Progenitor cell of endocrine pancreas (in vitro differentiated cells): ENCODE data around the gene KSR1. TPM values are rescaled to one million over a fixed set of nuclear protein-coding genes. Genes with fewer than 3 reads are reported as not detected.
A peak's percentile ranks its signal among the peaks of the same experiment; 100 is the strongest.

Source experiments
- DNase-seq: peaks from one replicate; pipeline ENCODE4 v3.0.0; 2021; ENCODE audit warnings: low spot score; ENCODE audit not compliant: unreplicated experiment
- H3K27ac Mint-ChIP-seq: 2 replicates; pipeline ENCODE4 v1.8.0; 2021; ENCODE audit warnings: mild to moderate bottlenecking, moderate library complexity, mixed read lengths
- H3K27me3 Mint-ChIP-seq: 2 replicates; pipeline ENCODE4 v1.8.0; 2021; ENCODE audit warnings: mixed read lengths
- H3K36me3 Mint-ChIP-seq: 2 replicates; pipeline ENCODE4 v1.8.0; 2022; ENCODE audit warnings: mixed read lengths; ENCODE audit not compliant: insufficient read depth
- H3K4me1 Mint-ChIP-seq: 2 replicates; pipeline ENCODE4 v1.8.0; 2021; ENCODE audit warnings: low read depth, mixed read lengths
- H3K4me3 Mint-ChIP-seq: 2 replicates; pipeline ENCODE4 v1.8.0; 2021; ENCODE audit warnings: low read depth, mild to moderate bottlenecking, moderate library complexity, mixed read lengths
- H3K9me3 Mint-ChIP-seq: 2 replicates; pipeline ENCODE4 v1.8.0; 2021; ENCODE audit warnings: low read depth, mixed read lengths
- total RNA-seq: library from RNA; stranded (reverse); gene quantifications from 2 replicates; pipeline ENCODE4 v1.2.1, GENCODE V29; 2021
- TF ChIP-seq, protein P1 (sequence below): fragments of 200-600 bp; sonication (generic); IDR thresholded peaks from one replicate; pipeline ENCODE4 v1.5.0; 2021; ENCODE audit warnings: antibody characterized with exemption, mild to moderate bottlenecking; ENCODE audit not compliant: unreplicated experiment

Gene KSR1
- total RNA-seq, 1 donor from 2014 or later = 70.1 TPM

DNA sequence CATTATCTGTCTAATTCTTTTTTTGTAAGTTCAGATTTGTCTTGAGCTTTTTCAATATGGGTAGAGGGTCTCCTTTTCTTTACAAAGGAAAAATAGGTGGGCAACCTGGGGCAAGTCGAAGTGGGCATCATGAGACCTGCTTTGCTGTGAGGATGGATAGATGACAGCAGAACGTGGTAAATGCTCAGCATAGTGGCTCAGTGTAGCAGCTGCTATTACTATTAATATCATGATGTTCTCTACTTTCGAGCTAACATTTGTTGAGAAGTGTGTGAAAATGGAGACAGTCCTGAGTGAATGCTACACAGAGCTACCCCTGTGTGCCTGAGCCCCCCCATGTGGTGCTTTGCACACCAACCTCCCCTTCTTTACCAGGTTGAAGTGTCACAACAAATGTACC is 135.7 kb downstream of the KSR1 start:
- H3K4me3 Mint-ChIP-seq = no peak overlapping the region
- no peak for DNase-seq
- H3K36me3 Mint-ChIP-seq = peaks cover 11% of the 10 kb centered on the region
- H3K27ac Mint-ChIP-seq = no peak overlapping the region
- H3K27me3 Mint-ChIP-seq = no peaks in the 10 kb centered on the region
- TF ChIP-seq, protein P1, sequence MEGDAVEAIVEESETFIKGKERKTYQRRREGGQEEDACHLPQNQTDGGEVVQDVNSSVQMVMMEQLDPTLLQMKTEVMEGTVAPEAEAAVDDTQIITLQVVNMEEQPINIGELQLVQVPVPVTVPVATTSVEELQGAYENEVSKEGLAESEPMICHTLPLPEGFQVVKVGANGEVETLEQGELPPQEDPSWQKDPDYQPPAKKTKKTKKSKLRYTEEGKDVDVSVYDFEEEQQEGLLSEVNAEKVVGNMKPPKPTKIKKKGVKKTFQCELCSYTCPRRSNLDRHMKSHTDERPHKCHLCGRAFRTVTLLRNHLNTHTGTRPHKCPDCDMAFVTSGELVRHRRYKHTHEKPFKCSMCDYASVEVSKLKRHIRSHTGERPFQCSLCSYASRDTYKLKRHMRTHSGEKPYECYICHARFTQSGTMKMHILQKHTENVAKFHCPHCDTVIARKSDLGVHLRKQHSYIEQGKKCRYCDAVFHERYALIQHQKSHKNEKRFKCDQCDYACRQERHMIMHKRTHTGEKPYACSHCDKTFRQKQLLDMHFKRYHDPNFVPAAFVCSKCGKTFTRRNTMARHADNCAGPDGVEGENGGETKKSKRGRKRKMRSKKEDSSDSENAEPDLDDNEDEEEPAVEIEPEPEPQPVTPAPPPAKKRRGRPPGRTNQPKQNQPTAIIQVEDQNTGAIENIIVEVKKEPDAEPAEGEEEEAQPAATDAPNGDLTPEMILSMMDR = no peak
- H3K9me3 Mint-ChIP-seq = no peaks in the 10 kb centered on the region
- H3K4me1 Mint-ChIP-seq = peaks cover 5% of the 10 kb centered on the region

DNA sequence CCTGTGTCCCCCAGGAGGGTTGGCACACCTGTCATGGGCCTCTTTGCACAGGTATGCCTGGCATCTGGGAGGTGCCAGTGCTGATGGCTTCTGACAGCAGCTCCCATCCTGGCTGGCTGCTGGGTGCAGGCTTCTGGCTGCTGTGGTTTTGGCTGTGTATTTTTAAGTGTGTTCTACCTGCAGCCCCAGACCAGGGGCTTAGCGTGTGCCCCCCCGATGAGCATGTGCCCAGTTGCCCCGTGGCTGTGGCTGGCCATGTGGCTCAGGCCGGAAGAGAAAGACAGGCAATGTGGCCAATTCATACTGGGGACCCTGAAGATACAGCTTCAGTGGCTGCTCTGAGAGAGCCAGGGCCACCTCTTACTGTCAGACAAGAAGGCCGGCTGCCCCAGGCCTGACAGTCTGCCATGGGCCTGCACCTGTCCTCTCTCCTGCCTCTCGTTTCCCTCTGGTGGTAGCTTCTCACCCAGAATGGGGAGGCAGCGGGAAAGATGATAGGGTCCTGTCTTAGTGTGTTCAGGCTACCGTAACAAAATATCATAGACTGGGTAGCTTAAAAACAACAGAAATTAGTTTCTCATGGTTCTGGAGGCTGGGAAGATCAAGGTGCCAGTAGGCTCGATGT is 137.1 kb downstream of the KSR1 start:
- Mint-ChIP-seq H3K4me1 (peaks cover 5% of the 10 kb centered on the region), H3K4me3 (no peak overlapping the region), H3K27me3 (no peaks in the 10 kb centered on the region), H3K9me3 (no peaks in the 10 kb centered on the region), H3K27ac (peak overlapping the region; percentile 67), H3K36me3 (peaks cover 10% of the 10 kb centered on the region)
- DNase-seq = no peak
- TF ChIP-seq, protein P1 = no peak

DNA sequence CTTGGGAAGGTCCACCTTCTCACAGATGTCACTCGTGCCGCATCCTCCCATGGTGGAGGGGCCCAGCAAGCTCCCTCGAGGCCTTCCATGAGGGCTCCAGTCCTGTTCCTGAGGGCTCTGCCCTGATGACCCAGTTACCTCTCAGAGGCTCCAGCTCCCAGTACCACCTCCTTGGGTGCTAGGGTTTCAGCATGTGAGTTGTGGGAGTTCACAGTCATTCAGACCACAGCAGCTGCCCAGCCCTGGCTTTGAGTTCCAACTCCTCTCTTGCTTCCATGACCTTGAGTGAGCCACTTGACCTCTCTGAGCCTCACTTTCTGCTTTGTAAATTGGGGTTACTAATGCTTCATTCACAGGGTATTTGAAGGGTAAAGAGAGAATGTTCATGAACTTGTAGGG is 137.6 kb downstream of the KSR1 start:
- Mint-ChIP-seq H3K36me3 (peaks cover 7% of the 10 kb centered on the region), H3K4me1 (peaks cover 5% of the 10 kb centered on the region), H3K4me3 (no peak overlapping the region), H3K9me3 (no peaks in the 10 kb centered on the region), H3K27me3 (no peaks in the 10 kb centered on the region), H3K27ac (no peak overlapping the region)
- no peak for DNase-seq
- TF ChIP-seq, protein P1 = no peak

DNA sequence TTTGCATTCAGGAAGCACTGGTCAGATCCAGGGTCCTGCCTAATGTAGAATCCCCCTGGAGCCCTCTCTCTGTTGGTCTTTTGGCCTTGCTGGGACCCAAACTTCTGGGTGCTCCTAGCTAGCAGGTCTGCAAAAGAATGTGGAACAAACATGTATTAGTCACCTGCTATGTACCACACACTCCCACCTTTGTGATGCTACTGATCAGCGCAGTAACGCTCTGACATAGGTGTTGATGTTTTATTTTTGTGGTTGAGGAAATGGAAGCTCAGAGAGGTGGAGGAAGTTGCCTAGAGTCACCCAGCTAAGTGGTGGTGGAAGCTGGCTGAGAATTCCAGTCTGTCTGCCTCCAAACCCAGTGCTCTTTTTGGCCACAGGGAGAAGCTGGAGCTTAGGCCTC is 139.0 kb downstream of the KSR1 start:
- no peak for DNase-seq
- H3K4me1 Mint-ChIP-seq = peaks cover 5% of the 10 kb centered on the region

DNA sequence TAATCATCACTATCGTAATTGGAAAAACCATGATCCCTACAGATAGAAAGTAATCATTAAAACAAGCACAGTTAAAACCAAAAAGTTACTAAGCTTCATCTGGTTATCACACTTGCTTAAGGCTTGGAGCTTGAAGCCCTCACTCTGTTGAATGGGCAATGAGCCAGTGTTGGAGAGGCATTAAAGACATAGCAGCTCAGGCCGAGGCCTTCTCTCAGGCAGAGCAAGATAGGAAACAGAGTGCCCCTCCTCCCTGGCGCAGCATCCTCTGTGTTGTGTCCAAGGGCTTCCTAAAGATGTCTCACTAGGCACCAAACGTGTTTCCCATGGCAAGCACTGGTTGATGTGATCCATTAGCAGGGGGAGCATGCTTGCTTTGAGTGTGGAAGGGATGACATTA is 139.8 kb downstream of the KSR1 start:
- no peak overlapping the region for H3K27ac Mint-ChIP-seq
- H3K9me3 Mint-ChIP-seq = no peaks in the 10 kb centered on the region
- H3K4me1 Mint-ChIP-seq = peaks cover 5% of the 10 kb centered on the region
- no peaks in the 10 kb centered on the region for H3K27me3 Mint-ChIP-seq
- TF ChIP-seq, protein P1 = no peak
- H3K36me3 Mint-ChIP-seq = peaks cover 5% of the 10 kb centered on the region
- H3K4me3 Mint-ChIP-seq = no peak overlapping the region
- DNase-seq = no peak

More for the DNA sequence above, 139.0 kb downstream of the KSR1 start:
- no peaks in the 10 kb centered on the region for H3K9me3 Mint-ChIP-seq
- H3K36me3 Mint-ChIP-seq = peaks cover 4% of the 10 kb centered on the region
- no peak overlapping the region for H3K27ac Mint-ChIP-seq
- H3K4me3 Mint-ChIP-seq = no peak overlapping the region
- H3K27me3 Mint-ChIP-seq = no peaks in the 10 kb centered on the region
- TF ChIP-seq, protein P1 = no peak
